H1 (cell line): ENCODE results near the gene CREB3L1. TPM values are rescaled to one million over a fixed set of nuclear protein-coding genes. Genes with fewer than 3 reads are reported as not detected.

ENCODE experiments used
- ATF3 ChIP-seq: IDR thresholded peaks from 2 replicates; pipeline ENCODE4 v1.6.1; 2011; ENCODE audit warnings: low read depth, mild to moderate bottlenecking, low read length; ENCODE audit not compliant: insufficient read depth
- BCL11A ChIP-seq, 2 experiments: IDR thresholded peaks; one replicate each; pipeline ENCODE4 v1.6.1; 2011; ENCODE audit warnings: low read depth in 2 of 2, low read length in 2 of 2, mild to moderate bottlenecking in 2 of 2
- BRCA1 ChIP-seq: IDR thresholded peaks from 2 replicates; pipeline ENCODE4 v1.6.1; 2012; ENCODE audit warnings: low read depth, low read length, improper control_type of control experiment
- EZH2 ChIP-seq: fragments of 200-600 bp; sonication (generic); IDR thresholded peaks from 2 replicates; pipeline ENCODE4 v1.7.1; 2012; ENCODE audit warnings: low read depth, mild to moderate bottlenecking, moderate library complexity, low read length, inconsistent platforms; ENCODE audit not compliant: severe bottlenecking
- GABPA ChIP-seq: IDR thresholded peaks from 2 replicates; pipeline ENCODE4 v1.6.1; 2011; ENCODE audit warnings: mild to moderate bottlenecking, low read length, moderate library complexity, borderline replicate concordance; ENCODE audit not compliant: insufficient read depth
- JUN ChIP-seq: IDR thresholded peaks from 2 replicates; pipeline ENCODE4 v1.6.1; 2011; ENCODE audit warnings: low read depth, mild to moderate bottlenecking, improper control_type of control experiment, low read length
- KDM1A ChIP-seq: fragments of 200-600, 300-600 bp; sonication (generic); IDR thresholded peaks from 2 replicates; pipeline ENCODE4 v1.7.1; 2016; ENCODE audit warnings: mild to moderate bottlenecking, low read length, borderline replicate concordance
- KDM5A ChIP-seq: fragments of 200-600 bp; IDR thresholded peaks from 2 replicates; pipeline ENCODE4 v1.7.1; 2012; ENCODE audit warnings: mild to moderate bottlenecking, low read length, inconsistent platforms, mixed read lengths
- MAFK ChIP-seq: IDR thresholded peaks from 2 replicates; pipeline ENCODE4 v1.6.1; 2012; ENCODE audit warnings: low read depth, mild to moderate bottlenecking, improper control_type of control experiment, low read length
- NANOG ChIP-seq: IDR thresholded peaks from 2 replicates; pipeline ENCODE4 v1.6.1; 2011; ENCODE audit warnings: low read length, low read depth, mild to moderate bottlenecking, inconsistent platforms; ENCODE audit not compliant: insufficient read depth, poor library complexity, severe bottlenecking
- NRF1 ChIP-seq: IDR thresholded peaks from 2 replicates; pipeline ENCODE4 v1.6.1; 2011; ENCODE audit warnings: mild to moderate bottlenecking, low read depth, low read length, improper control_type of control experiment
- PHF8 ChIP-seq: fragments of 200-600 bp; sonication (generic); conservative IDR thresholded peaks from 2 replicates; pipeline ENCODE4 v1.7.1; 2012; ENCODE audit warnings: low read depth, mild to moderate bottlenecking, inconsistent platforms, low read length, moderate library complexity
- POLR2A ChIP-seq, 2 experiments: IDR thresholded peaks; 1 replicate in 1 of 2; 2 replicates in 1 of 2; pipeline ENCODE4 v1.6.1; 2011; ENCODE audit warnings: low read depth in 2 of 2, low read length in 2 of 2, mild to moderate bottlenecking in 2 of 2; ENCODE audit errors: control extremely low read depth in 1 of 2
- POLR2AphosphoS5 ChIP-seq: IDR thresholded peaks from 2 replicates; pipeline ENCODE4 v1.6.1; 2011; ENCODE audit warnings: low read depth, low read length
- SIN3A ChIP-seq, 2 experiments: IDR thresholded peaks in 1 of 2; conservative IDR thresholded peaks in 1 of 2; 2 replicates each; pipeline ENCODE4 v1.6.1; 2011 to 2012; ENCODE audit warnings: low read length in 2 of 2, improper control_type of control experiment in 1 of 2, low read depth in 1 of 2, mild to moderate bottlenecking in 1 of 2
- SIRT6 ChIP-seq: IDR thresholded peaks from one replicate; pipeline ENCODE4 v1.7.1; 2012; ENCODE audit warnings: low read length, inconsistent platforms
- SIX5 ChIP-seq: IDR thresholded peaks from 2 replicates; pipeline ENCODE4 v1.6.1; 2011; ENCODE audit warnings: mild to moderate bottlenecking, low read depth, low read length
- SP2 ChIP-seq: IDR thresholded peaks from 2 replicates; pipeline ENCODE4 v1.6.1; 2012; ENCODE audit warnings: mild to moderate bottlenecking, low read length, inconsistent platforms
- SRF ChIP-seq: IDR thresholded peaks from 2 replicates; pipeline ENCODE4 v1.6.1; 2011; ENCODE audit warnings: mild to moderate bottlenecking, low read depth, low read length, moderate library complexity
- SUZ12 ChIP-seq: fragments of 200-600 bp; sonication (generic); IDR thresholded peaks from 2 replicates; pipeline ENCODE4 v1.6.1; 2012; ENCODE audit warnings: mild to moderate bottlenecking, inconsistent platforms, low read length, moderate library complexity, mixed read lengths
- TAF1 ChIP-seq: IDR thresholded peaks from 2 replicates; pipeline ENCODE4 v1.6.1; 2011; ENCODE audit warnings: mild to moderate bottlenecking, low read depth, low read length
- TCF12 ChIP-seq: IDR thresholded peaks from 2 replicates; pipeline ENCODE4 v1.6.1; 2011; ENCODE audit warnings: low read depth, mild to moderate bottlenecking, low read length
- YY1 ChIP-seq: IDR thresholded peaks from 2 replicates; pipeline ENCODE4 v1.6.1; 2011; ENCODE audit warnings: low read depth, mild to moderate bottlenecking, low read length
- polyA plus RNA-seq, 7 experiments: library from polyadenylated mRNA; depleted of rRNA in 3 of 7; stranded (reverse) in 5 of 7; unstranded in 2 of 7; fragments of >200 nt in 5 of 7; fragments of 200-250 nt in 2 of 7; gene quantifications; 1 replicate in 5 of 7; 2 replicates in 1 of 7; 4 replicates in 1 of 7; pipeline versions ENCODE4 v1.2.1 to v1.2.3, GENCODE V29; 2011 to 2013; ENCODE audit warnings: missing spikeins in 2 of 7, mixed read lengths in 2 of 7
- total RNA-seq: library from RNA; stranded (reverse); fragmentation: NEBNext Ultra II Directional; extraction: Animal tissue kit (Norgen Biotek cat#: 25700); gene quantifications from 2 replicates; pipeline ENCODE4 v1.2.1, GENCODE V29; 2021
- TF ChIP-seq, protein P1 (sequence below): IDR thresholded peaks from 2 replicates; pipeline ENCODE4 v1.6.1; 2011; ENCODE audit warnings: low read length, improper control_type of control experiment

The CREB3L1 gene
- total and polyA plus RNA-seq, 2 of the 8 experiments (the other 6 are each of a cell fraction or from before 2014, with no cell fraction given) = 4.1 to 12.7 TPM

DNA sequence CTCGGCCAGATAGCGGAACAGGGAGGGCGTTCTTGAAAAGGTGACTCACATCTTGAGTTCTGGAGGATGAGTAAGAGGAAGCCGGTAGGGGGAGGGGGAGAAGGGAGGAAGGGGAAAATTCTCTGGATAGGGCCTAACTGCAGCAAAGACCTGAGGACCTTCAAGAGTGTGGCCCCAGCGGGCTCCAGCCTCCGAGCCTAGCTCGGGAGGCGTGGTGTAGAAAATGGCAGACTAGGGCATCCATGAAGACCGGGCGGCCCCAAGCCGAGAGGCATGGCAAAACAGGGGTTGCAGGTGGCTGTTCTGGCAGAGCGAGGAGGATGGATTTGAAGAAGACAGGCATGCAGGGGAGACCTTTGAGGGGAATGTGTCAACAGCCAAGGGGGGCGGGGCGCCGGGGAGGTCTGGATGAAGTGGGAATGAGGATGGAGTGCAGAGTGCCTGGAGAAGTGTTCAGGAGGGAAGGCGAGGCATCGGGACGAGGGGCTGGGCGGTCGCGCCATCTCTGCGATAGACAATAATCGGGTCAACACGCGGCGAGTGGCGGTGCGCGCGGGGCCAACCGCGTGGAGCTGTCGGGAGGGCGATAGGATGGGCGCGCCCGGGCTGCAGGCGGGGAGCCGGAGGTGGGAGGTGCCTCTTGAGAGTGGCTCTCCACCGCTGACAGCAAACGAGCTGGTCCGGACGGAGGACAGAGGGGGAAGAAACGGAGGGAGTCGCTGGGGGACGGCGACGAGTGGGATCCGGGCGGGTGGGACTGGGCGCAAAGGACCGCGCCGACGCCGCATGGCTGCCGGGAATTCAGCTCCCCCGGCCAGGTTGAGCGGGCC lies 40.0 kb upstream of the CREB3L1 start (continued):
- TF ChIP-seq SIN3A (conservative IDR thresholded peaks at IDR 0.05 in 1 of 2, IDR thresholded peaks at IDR 0.05 in 1 of 2; ENCODE audit: low read depth in 1 of 2, low read length in 2 of 2) = peak in 1 of 2 experiments; percentile 48; a peak in 2 of 4 replicates
- TF ChIP-seq POLR2AphosphoS5 = no peak
- TF ChIP-seq NANOG = no peak
- no peak for TF ChIP-seq SP2
- TF ChIP-seq SIRT6 = no peak
- no peak for TF ChIP-seq TCF12
- TF ChIP-seq SUZ12 = no peak; the same call in 1 of the 2 replicates
- no peak for TF ChIP-seq EZH2
- TF ChIP-seq GABPA = 0 out of 2 replicates have a peak, but pooled peaks have one; percentile 18
- TF ChIP-seq ATF3 = no peak
- no peak for TF ChIP-seq KDM5A
- TF ChIP-seq SRF = no peak
- TF ChIP-seq, protein P1, sequence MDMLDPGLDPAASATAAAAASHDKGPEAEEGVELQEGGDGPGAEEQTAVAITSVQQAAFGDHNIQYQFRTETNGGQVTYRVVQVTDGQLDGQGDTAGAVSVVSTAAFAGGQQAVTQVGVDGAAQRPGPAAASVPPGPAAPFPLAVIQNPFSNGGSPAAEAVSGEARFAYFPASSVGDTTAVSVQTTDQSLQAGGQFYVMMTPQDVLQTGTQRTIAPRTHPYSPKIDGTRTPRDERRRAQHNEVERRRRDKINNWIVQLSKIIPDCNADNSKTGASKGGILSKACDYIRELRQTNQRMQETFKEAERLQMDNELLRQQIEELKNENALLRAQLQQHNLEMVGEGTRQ = no peak
- TF ChIP-seq BRCA1 = no peak
- no peak for TF ChIP-seq BCL11A (IDR thresholded peaks at IDR 0.05; ENCODE audit: low read depth in 2 of 2, low read length in 2 of 2)
- TF ChIP-seq POLR2A (IDR thresholded peaks at IDR 0.05; ENCODE audit: control extremely low read depth in 1 of 2, low read depth in 2 of 2, low read length in 2 of 2) = no peak
- TF ChIP-seq KDM1A = no peak
- no peak for TF ChIP-seq TAF1
- TF ChIP-seq NRF1 = no peak
- TF ChIP-seq MAFK = no peak
- peak; percentile 76 for TF ChIP-seq YY1
- 0 out of 2 replicates have a peak, but pooled peaks have one; percentile 13 for TF ChIP-seq PHF8
- no peak for TF ChIP-seq SIX5
- TF ChIP-seq JUN = no peak
